NCI-H128 (cell line): ENCODE measurements around the gene CCER1.
"Not testable (repeated sequence)": the region's sequence is repeated elsewhere in the genome, so short reads cannot be mapped to it uniquely, and the experiment has no call there.

Experiments
- DNase-seq: peaks from one replicate; lab custom pipeline; 2025; ENCODE audit not compliant: unreplicated experiment; lab: John Stamatoyannopoulos, UW

CCER1 gene

DNA sequence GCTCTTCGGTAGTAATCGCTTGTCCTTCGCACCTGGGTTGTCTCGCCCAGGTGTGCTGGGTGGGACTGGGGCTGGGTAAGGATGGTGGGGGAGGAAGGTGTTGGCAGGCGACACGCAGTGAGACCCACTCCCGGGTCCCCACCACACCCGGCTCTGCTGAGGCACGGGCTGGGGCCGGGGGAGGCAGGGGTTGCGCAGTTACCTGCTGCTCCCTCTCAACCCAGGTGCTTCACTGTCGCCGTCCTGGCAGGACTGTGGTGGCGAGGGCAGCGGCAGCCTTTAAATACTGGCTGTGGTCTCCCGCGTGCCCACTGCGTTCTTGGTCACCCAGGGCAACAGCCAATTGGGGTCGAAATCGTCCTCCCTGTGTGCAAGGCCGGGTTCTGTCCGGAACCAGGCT is at the start of gene CCER1:
TSS of gene CCER1 (minus strand) at position 256 of the 400 bp plus-strand sequence. CDS start 434 bp downstream, outside the sequence.
- no peak for DNase-seq

DNA sequence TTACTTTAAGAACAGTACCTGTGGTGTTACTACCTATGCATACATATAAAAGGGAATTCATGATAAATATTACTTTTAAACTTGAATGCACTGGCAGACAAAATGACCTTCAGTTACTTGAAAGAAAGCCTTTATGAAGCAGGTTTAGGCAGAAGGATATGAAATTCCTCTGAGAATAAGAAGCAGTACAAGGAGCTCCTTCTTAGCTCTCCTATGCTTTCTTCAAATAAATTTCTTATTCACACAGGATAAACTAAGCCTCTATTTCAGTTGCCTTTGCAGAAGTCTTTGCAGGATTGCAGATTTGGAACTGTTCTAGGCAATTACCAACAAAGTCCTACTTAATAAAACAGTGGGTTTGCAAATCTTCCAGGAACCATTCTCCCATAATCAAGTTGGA is 48.8 kb upstream of the CCER1 start:
- DNase-seq, result no peak

- DNase-seq, result no peak
Measured at GRCh38 chr12:91001306-91001705, 46.3 kb upstream of the CCER1 start.

- no peak for DNase-seq
Measured at GRCh38 chr12:90999966-91000365, 45.0 kb upstream of the CCER1 start.

DNA sequence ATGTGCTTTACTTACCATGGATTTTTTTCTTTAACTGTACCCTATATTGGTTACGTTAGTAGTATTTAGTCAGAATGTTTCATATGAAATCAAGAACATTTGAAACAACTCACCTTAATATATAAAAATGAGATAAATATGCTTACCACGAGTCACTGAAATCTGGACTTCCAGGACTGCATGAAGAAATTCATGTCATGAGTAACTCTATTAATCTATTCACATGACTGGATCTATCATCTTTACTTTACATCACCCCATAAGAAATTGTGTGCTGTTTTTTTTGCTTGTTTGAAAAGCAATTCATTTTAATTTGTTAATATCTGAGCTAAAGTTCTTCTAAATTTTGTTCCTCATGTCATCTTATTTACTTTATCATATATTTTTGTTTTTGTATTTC is 44.6 kb upstream of the CCER1 start:
- DNase-seq, result no peak

DNA sequence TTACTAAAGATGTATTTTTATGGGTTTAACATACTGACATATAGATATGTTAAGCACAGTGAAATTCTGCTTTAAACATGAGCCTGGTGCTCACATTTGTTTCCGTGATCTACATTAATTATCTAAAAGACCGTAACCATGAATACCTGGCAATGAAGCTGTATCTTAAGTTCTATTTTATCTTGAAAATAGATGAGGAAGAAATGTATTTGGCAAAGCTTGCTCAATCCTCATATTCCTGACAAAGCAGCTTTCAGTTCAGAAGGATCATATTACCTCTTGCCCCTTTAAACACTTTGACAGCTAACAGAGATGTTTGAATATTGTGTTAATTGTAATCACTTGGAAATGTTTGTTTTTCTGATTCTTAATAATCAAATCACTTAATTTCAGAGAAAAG is 40.0 kb upstream of the CCER1 start:
- no peak for DNase-seq

DNA sequence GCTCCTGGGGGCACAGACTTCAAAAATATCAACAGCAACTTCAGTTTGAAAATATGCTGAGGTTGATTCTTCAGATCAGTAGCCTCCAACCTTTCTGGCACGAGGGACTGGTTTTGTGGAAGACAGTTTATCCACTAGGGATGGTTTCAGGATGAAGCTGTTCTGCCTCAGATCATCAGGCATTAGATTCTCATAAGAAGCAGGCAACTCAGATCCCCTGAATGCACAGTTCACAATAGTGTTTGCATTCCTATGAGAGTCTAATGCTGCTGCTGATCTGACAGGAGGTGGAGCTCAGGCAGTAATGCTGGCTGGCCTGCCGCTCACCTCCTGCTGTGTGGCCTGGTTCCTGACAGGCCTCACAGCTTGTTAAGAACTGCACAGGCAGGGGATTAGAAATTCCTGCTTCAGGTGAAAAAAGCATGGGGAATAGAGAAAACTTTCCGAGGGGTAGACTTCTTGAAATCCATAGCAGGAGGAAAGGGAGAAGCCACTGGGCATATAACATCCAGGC is 37.0 kb upstream of the CCER1 start:
- DNase-seq, result no peak

- DNase-seq, result no peak
Measured at GRCh38 chr12:90990611-90991010, 35.6 kb upstream of the CCER1 start.

- DNase-seq, result no peak
Measured at GRCh38 chr12:90989686-90990111, 34.7 kb upstream of the CCER1 start.

GRCh38 chr12:90987520-90987919 is 32.5 kb upstream of the CCER1 start:
- DNase-seq, result no peak

DNA sequence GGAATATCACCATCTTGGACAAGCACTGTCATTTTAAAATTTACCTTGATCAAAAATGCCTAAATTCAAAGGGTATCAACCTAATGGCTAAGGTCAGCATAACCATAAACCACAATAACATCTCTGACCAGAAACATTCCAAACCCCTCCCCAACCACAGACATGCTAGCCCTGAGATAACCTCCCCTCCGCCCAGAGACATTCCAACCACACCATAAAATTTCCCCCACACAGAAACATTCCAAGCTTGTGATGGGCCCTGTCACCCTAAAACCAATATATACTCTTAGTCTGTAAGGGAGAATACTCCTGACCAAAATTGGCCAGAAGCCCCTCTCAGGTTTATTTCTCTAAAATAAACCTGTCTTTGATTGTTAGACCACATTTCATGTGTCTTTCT is 32.1 kb upstream of the CCER1 start:
- DNase-seq, result no peak

DNA sequence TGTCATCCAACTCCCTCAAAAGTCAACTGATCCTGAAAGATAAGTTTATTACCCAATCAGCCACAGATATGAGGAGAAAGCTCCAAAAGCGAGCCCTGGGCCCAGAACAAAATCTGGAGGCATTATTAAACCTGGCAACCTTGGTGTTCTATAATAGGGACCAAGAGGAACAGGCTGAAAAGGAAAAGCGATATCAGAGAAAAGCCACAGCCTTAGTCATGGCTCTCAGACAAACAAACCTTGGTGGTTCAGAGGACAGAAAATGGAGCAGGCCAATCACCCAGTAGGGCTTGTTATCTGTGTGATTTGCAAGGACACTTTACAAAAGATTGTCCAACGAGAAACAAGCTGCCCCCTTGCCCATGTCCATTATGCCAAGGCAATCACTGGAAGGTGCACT is 30.4 kb upstream of the CCER1 start:
- not testable (repeated sequence) for DNase-seq

DNA sequence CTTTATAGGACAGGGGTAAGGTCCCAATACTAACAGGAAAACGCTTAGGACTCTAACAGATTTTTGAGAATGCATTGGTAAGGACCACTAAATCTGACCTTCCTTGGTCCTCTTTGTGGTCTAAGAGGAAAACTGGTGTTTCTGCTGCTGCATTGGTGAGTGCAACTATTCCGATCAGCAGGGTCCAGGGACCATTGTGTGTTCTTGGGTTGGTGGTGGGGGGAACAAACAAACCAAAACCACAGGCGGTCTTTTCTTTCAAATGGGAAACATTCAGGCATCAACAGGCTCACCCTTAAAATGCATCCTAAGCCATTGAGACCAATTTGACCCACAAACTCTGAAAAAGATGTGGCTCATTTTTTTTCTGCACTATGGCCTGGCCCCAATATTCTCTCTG is 29.1 kb upstream of the CCER1 start:
- DNase-seq, result no peak

DNA sequence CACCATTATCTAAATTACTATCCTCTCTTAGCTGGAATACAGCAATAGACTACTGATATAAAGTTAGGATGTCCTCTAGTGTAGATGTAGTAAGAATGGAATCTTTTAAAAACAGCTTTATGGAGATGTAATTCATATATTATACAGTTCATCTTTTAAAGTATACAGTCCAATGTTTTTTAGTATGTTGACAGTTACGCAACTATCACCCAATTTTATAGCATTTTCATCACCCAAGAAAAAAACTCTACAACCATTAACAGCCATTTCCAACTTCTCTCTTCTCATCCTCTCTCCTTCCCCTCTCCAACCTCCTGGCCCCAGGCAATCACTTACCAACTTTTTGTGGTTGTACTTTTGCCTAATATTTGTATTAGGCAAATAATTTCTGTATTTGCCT is 27.2 kb upstream of the CCER1 start:
- no peak for DNase-seq

DNA sequence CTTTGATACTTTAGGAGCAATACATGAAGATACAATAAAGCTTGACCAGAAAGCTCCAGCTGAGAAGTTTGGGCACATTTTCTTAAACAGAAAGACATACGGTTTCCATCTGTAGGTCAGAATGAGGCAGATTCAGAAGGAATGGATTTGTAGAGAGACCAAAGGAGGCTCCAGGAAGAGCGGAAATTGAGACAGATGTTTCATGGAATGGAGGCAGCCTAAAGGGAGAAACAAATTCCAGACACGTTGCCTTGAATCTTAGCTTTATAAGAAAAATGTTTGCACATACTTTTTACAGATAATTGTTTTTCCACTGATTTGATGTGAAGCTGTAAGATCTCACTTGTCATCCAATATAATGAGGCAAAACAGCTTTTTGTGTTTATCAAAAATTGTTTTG is 25.0 kb upstream of the CCER1 start:
- no peak for DNase-seq

GRCh38 chr12:90979019-90979418 is 24.0 kb upstream of the CCER1 start:
- DNase-seq, result no peak

GRCh38 chr12:90978117-90978770 is 23.3 kb upstream of the CCER1 start:
- no peak for DNase-seq

- no peak for DNase-seq
Measured at GRCh38 chr12:90977224-90977623, 22.2 kb upstream of the CCER1 start.

DNA sequence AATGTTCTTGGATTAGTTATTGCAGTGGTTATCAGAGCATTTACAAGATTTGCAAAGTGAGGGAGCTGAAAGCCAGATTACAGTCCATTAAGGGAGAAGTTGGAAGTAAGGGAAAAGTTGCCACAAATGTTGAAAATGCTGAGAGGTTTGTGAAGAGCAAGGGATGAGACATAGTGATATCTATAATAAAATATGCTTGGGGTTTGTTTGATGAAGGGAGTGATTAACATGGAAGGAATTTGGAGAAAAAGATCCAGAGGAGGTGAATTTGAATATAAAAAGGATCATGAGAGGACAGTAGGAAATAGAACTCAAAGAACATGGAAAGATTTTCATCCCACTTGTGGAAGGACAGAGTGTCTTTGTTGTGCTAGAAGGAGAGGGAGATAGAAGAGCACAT is 19.3 kb upstream of the CCER1 start:
- no peak for DNase-seq

DNA sequence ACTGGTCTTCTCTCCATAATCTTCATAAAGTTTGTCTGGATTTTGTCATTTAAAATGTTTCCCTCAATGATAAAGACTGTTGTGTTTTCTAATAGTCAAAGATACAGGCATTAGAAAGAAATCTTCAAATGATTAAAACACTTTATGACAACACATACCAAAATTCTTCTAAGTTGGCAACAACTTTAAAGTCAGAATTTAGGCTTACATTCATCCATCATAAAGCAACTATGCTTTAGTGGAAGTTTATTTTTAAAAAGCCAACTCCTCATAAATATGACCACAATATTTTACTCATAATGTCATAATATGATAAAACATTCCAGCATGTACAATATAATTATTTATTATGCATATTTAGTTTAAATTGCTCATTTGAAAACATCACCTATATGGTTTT is 17.2 kb upstream of the CCER1 start:
- no peak for DNase-seq

DNA sequence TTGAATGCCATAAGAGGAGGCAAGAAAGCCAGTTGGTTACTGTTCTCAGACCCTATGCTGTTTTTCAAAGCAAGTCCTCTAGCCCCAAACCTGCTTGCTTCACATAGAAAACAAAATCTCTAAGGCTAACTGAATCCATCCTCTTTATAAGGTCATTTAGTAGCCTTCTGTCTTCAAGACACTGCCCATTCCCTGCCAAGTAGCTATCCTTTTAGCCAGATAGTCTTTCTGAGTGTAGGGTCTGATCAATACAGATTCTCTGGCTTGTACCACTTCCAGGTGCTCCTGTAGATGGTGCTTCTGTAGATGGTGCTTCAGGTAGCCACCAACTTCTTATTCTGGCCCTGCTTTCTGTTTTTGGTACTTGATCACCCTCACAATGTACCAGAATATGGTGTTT is 15.9 kb upstream of the CCER1 start:
- DNase-seq, result no peak

DNA sequence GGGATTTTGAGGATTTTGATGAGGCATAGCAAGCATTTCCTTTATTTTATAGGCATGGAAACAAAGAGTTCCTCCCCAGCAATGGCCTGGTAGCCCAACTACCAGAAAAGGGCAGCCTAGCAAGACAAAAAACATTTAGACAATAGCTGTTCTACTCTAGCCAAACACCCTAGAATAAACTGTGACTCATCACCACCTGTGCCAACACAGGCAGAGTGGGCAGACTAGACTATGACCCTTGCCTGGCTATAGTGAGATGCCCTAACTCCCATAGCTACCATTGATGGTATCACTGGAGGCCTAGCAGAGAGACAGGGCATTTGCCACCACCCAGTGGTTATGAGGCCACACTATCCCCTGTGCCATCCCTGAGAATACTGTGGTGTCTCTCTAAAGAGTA is 15.5 kb upstream of the CCER1 start:
- no peak for DNase-seq

DNA sequence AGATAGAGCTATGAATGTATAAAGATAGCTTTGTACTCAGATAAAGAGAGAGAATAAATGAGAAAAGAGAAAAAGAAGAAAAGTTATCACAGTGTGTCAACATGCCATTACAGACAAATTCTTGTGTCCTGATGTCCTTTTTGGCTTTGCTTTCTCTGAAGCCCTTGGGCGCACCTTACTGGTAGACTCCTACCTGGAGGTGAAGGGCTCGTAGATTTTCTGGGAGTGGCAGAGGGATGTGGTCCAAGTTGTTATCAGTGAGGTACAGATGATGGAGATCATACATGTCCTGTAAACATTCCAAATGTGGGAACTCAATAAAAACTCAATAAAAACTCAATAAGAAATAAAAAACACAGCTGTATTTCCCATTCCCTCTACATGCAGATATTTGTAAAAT is 14.9 kb upstream of the CCER1 start:
- no peak for DNase-seq
